ENCODE measurements around the gene TOMM7.

Gene TOMM7

DNA sequence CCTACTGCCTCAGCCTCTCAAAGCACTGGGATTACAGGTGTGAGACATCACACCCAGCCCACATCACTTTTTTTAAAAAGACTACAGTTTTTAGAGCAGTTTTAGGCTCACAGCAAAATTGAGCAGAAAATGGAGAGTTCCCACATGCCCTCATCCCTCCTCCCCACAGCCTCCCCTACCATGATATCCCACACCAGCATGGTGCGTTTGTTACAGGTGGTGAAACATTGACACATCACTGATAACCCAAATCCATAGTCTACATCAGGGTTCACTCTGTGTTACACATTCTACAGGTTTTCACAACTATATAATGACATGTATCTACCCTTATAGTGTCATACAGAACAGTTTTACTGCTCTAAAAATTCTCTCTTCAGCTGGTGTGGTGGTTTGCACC, 24.3 kb upstream of the TOMM7 start:
- no peak overlapping the region for H3K4me3 ChIP-seq (ENCODE audit: low read depth, low read length)
- no peak for DNase-seq (ENCODE audit: low read depth)
- TF ChIP-seq, protein P1, sequence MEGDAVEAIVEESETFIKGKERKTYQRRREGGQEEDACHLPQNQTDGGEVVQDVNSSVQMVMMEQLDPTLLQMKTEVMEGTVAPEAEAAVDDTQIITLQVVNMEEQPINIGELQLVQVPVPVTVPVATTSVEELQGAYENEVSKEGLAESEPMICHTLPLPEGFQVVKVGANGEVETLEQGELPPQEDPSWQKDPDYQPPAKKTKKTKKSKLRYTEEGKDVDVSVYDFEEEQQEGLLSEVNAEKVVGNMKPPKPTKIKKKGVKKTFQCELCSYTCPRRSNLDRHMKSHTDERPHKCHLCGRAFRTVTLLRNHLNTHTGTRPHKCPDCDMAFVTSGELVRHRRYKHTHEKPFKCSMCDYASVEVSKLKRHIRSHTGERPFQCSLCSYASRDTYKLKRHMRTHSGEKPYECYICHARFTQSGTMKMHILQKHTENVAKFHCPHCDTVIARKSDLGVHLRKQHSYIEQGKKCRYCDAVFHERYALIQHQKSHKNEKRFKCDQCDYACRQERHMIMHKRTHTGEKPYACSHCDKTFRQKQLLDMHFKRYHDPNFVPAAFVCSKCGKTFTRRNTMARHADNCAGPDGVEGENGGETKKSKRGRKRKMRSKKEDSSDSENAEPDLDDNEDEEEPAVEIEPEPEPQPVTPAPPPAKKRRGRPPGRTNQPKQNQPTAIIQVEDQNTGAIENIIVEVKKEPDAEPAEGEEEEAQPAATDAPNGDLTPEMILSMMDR (IDR thresholded peaks at IDR 0.05; ENCODE audit: control insufficient read depth, extremely low read depth, insufficient read depth): no peak

DNA sequence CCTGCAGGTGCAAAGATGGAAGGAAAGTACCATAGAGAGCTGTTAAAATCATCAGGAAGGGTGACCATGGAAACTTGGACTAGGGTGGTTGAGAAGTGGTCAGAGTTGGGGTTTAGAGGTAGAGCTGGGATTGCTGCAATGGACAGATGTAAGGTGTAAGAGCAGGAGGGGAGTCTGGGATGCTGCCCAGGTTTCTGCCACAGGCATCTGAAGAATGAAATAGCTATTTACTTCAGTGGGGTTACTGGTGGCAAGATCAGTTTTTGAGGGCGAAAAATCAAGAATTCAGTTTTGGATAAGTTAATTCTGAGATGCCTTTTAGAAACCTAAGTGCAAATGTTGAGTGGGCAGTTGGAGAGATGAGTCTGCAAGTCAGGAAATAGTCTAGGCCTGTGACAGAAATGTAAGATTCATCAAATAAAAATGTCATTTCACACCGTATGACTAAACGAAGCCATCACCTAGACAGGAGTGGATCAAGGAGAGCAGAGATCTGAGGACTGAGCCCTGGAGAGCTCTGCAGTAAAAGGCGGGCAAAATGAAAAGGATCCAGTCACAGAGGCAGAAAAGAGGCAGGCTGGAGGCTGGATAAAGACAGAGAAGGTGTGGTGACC, 22.7 kb upstream of the TOMM7 start:
- H3K4me3 ChIP-seq (ENCODE audit: low read depth, low read length): no peak overlapping the region
- no peak for DNase-seq (ENCODE audit: low read depth)
- TF ChIP-seq, protein P1 (IDR thresholded peaks at IDR 0.05; ENCODE audit: control insufficient read depth, extremely low read depth, insufficient read depth): no peak

DNA sequence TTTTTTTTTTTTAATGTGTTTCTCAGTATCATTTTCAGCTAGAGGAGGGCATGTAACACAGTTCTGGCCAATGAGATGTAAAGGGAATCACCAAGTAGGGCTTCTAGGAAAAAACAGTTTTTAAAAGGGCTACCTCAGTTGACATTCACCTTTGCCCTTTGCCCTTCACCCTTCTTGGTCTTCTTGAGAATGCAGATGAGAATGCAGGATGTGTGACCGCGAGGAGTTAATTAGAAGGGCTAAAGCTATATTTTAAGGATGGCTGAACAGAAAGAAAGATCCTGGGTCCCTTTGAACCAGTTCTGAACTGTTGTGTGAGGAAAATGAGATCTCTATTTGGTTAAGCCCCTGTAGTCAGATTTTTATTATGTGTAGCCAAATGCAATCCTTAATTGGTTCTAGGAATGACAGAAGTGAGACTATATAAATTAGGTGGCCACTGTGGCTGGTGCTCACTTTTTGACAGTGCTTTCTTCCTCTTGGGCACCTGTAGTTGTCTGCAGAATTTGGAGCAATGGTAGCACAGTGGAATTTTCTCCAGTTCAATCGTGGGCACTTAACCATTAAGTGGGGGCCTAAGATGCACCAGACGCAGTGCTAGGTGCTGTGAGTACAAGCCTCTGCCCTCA, 21.1 kb upstream of the TOMM7 start:
- H3K4me3 ChIP-seq (ENCODE audit: low read depth, low read length): no peak overlapping the region
- no peak for DNase-seq (ENCODE audit: low read depth)
- TF ChIP-seq, protein P1 (IDR thresholded peaks at IDR 0.05; ENCODE audit: control insufficient read depth, extremely low read depth, insufficient read depth): no peak

DNA sequence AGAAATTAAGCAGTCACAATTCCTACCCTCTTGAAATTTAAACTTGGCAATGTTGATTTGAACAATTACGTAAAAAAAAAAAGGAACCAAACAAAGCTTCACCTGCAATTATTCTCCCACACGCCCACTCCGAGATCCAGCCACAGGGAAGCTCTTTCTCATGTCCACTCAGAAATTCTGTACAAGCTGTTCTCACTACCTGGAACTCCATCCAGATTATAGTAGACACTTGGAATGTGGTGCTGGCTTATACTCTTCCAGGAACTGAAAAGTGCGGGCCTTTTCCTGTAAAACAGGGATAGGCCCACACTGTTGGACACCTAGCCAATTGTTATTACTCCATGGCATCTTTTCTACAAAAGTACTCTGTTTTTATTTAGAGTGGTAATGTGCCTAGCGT, 20.3 kb upstream of the TOMM7 start:
- no peak for DNase-seq (ENCODE audit: low read depth)
- no peak overlapping the region for H3K4me3 ChIP-seq (ENCODE audit: low read depth, low read length)
- TF ChIP-seq, protein P1 (IDR thresholded peaks at IDR 0.05; ENCODE audit: control insufficient read depth, extremely low read depth, insufficient read depth): no peak

DNA sequence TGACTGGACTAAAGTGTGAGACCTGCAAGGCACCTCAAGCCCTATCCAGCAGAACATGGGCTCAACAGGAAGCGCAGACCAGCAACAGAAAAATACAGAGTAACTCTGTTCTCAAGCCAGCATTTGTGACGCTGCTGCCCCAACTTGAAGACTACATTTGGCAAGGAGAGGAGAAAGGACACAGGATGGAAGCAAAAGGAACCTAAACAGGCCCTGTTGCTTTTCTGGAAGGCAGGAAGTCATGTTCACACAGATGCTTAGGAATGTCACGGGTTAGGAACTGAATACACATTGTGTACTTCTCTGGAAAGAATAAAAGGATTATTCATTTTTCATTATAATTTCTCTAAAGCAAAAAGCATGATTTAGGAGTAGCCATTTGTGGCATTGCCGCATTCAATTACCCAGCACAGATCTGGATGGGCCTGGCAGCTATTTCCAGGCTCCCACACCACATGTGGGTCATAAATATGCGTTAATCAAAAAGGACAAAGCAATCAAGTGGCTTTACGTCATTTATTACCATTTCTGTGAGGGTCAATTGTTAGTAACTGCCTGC, 19.8 kb upstream of the TOMM7 start:
- H3K4me3 ChIP-seq (ENCODE audit: low read depth, low read length): no peak overlapping the region
- TF ChIP-seq, protein P1 (IDR thresholded peaks at IDR 0.05; ENCODE audit: control insufficient read depth, extremely low read depth, insufficient read depth): no peak
- no peak for DNase-seq (ENCODE audit: low read depth)

DNA sequence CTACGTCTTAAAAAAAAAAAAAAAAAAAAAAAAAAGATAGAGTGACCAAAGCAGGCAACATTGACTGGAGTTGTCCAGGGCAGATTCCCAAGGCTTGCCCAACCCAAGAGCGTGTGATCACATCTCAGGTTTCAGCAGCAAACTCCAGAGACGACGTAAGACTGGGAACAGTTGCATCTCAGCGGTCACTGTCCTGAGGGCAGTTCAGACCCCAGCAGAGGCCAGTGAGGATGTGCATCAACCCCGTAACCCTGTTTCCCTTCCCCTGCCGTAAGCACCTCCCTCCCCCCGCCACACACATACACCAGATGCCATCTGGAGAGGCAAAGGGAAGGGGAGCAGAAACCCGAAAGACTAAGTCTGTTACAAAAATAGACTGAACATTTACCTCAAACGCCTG, 19.3 kb upstream of the TOMM7 start:
- H3K4me3 ChIP-seq (ENCODE audit: low read depth, low read length): no peak overlapping the region
- TF ChIP-seq, protein P1 (IDR thresholded peaks at IDR 0.05; ENCODE audit: control insufficient read depth, extremely low read depth, insufficient read depth): no peak
- no peak for DNase-seq (ENCODE audit: low read depth)
